ENCODE data around the gene ENOX1. TPM values are rescaled to one million over a fixed set of nuclear protein-coding genes. Genes with fewer than 3 reads are reported as not detected.

Gene ENOX1
- total and polyA plus RNA-seq, 9 of the 15 experiments (the other 6 are each of a cell fraction or from before 2014, with no cell fraction given) = not detected

- H3K4me2 ChIP-seq (ENCODE audit: insufficient read depth, low read length) = no peak overlapping the region
- POLR2A ChIA-PET = no interaction called here
- in situ Hi-C loops (cut with MboI) = no loop called here
- ATAC-seq (no peak), DNase-seq (ENCODE audit: extremely low read depth in 1 of 4, low spot score in 3 of 4) (no peak), FAIRE-seq (no peak)
- no peaks in the 10 kb centered on the region for H3K79me2 ChIP-seq (ENCODE audit: control insufficient read depth, insufficient read depth, low read length)
- no peaks in the 10 kb centered on the region for H3K9me3 ChIP-seq (replicated peaks; ENCODE audit: control insufficient read depth, insufficient read depth, low read depth, low read length)
- H3K9me1 ChIP-seq (ENCODE audit: control insufficient read depth, insufficient read depth, low read length) = no peaks in the 10 kb centered on the region
- H3K4me1 ChIP-seq (replicated peaks in 1 of 2; ENCODE audit: control insufficient read depth in 2 of 2, insufficient read depth in 2 of 2, low read length in 2 of 2) = no peaks in the 10 kb centered on the region
- WGBS (ENCODE audit: insufficient coverage, low coverage, missing lambda C conversion rate) = 0% methylated on average over 1 of the region's 1 CpG
- H2AFZ ChIP-seq (ENCODE audit: low read depth, low read length) = no peak overlapping the region
- intact Hi-C loops (cut with micrococcal nuclease) = no loop called here
- TF ChIP-seq RBM22 (IDR thresholded peaks at IDR 0.05; ENCODE audit: low read depth, low read length, poor library complexity, severe bottlenecking) (no peak), ZNF124 (CRISPR knock-in tag; IDR thresholded peaks at IDR 0.05) (no peak), ZBTB5 (IDR thresholded peaks at IDR 0.05) (no peak), TAF1 (IDR thresholded peaks at IDR 0.05; ENCODE audit: control insufficient read depth, extremely low read depth, insufficient read depth, low read length, severe bottlenecking) (no peak), PHB (CRISPR knock-in tag; IDR thresholded peaks at IDR 0.05) (no peak), HNRNPLL (IDR thresholded peaks at IDR 0.05; ENCODE audit: low read depth, low read length, poor library complexity, severe bottlenecking) (no peak)
- no peak overlapping the region for H3K4me3 ChIP-seq
- H3K36me3 ChIP-seq (ENCODE audit: control insufficient read depth, insufficient read depth, low read length) = no peaks in the 10 kb centered on the region
- H3K9ac ChIP-seq (ENCODE audit: insufficient read depth in 1 of 2, low read depth in 2 of 2, low read length in 2 of 2) = no peak overlapping the region
- no peak overlapping the region for H3K27ac ChIP-seq (ENCODE audit: extremely low read depth, low read depth, low read length)
- H4K20me1 ChIP-seq (replicated peaks; ENCODE audit: control insufficient read depth, insufficient read depth, low read length) = no peaks in the 10 kb centered on the region
- BruUV-seq (replicated peaks) = no TSS peak
- CTCF ChIA-PET (ENCODE audit: low intra/inter-chr PET ratio) = no interaction called here
- H3K27me3 ChIP-seq (ENCODE audit: control insufficient read depth in 2 of 2, insufficient read depth in 2 of 2, low read length in 2 of 2) = no peaks in the 10 kb centered on the region
Measured at GRCh38 chr13:43583321-43583720, 203.5 kb downstream of the ENOX1 start.
